GM12875 (cell line): ENCODE data around the gene PCCA.

ENCODE experiments used
- H3K4me3 ChIP-seq: one replicate; pipeline ENCODE4 v1.5.1; 2011; ENCODE audit warnings: low read depth, low read length, control low read depth
- CTCF ChIP-seq: IDR thresholded peaks from 2 replicates; pipeline ENCODE4 v1.5.1; 2011; ENCODE audit warnings: low read depth, mild to moderate bottlenecking, control low read depth, inconsistent platforms, low read length, moderate library complexity, borderline replicate concordance; ENCODE audit not compliant: insufficient read depth

PCCA gene

GRCh38 chr13:100510208-100510957 is 421.5 kb downstream of the PCCA start:
- no peak overlapping the region for H3K4me3 ChIP-seq
- TF ChIP-seq CTCF: no peak

- no peak for TF ChIP-seq CTCF
- no peak overlapping the region for H3K4me3 ChIP-seq
Observed at GRCh38 chr13:100511466-100511865, 422.6 kb downstream of the PCCA start.

- TF ChIP-seq CTCF: no peak
- H3K4me3 ChIP-seq: no peak overlapping the region
Observed at GRCh38 chr13:100512422-100512821, 423.5 kb downstream of the PCCA start.

GRCh38 chr13:100513171-100513570 is 424.3 kb downstream of the PCCA start:
- TF ChIP-seq CTCF: no peak
- H3K4me3 ChIP-seq: no peak overlapping the region

GRCh38 chr13:100513987-100514670 is 425.2 kb downstream of the PCCA start:
- no peak for TF ChIP-seq CTCF
- H3K4me3 ChIP-seq: no peak overlapping the region

GRCh38 chr13:100514788-100515409 is 426.0 kb downstream of the PCCA start:
- TF ChIP-seq CTCF: peak; percentile 86
- H3K4me3 ChIP-seq: no peak overlapping the region
